Gastrocnemius medialis (tissue), 4 donors: Measurements from ENCODE around the gene ADAMTS18.

Source experiments
- POLR2A ChIP-seq, 2 donors: fragments of 450-650 bp; IDR thresholded peaks; one replicate each; pipeline ENCODE4 v1.6.1; 2017; ENCODE audit warnings: antibody characterized with exemption in 2 of 2, mild to moderate bottlenecking in 2 of 2, moderate library complexity in 2 of 2
- TF ChIP-seq, protein P1 (sequence below), 5 experiments: fragments of 450-650 bp in 3 of 5; fragments of 200-600 bp in 2 of 5; sonication (generic) in 2 of 5; IDR thresholded peaks in 4 of 5; conservative IDR thresholded peaks in 1 of 5; 1 replicate in 4 of 5; 2 replicates in 1 of 5; pipeline ENCODE4 v1.5.1; 2016 to 2019; ENCODE audit warnings: antibody characterized with exemption in 5 of 5, mild to moderate bottlenecking in 3 of 5, moderate library complexity in 3 of 5

GRCh38 chr16:77404775-77405174 lies 30.1 kb downstream of the ADAMTS18 start:
- TF ChIP-seq, protein P1, sequence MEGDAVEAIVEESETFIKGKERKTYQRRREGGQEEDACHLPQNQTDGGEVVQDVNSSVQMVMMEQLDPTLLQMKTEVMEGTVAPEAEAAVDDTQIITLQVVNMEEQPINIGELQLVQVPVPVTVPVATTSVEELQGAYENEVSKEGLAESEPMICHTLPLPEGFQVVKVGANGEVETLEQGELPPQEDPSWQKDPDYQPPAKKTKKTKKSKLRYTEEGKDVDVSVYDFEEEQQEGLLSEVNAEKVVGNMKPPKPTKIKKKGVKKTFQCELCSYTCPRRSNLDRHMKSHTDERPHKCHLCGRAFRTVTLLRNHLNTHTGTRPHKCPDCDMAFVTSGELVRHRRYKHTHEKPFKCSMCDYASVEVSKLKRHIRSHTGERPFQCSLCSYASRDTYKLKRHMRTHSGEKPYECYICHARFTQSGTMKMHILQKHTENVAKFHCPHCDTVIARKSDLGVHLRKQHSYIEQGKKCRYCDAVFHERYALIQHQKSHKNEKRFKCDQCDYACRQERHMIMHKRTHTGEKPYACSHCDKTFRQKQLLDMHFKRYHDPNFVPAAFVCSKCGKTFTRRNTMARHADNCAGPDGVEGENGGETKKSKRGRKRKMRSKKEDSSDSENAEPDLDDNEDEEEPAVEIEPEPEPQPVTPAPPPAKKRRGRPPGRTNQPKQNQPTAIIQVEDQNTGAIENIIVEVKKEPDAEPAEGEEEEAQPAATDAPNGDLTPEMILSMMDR (IDR thresholded peaks at IDR 0.05 in 4 of 5, conservative IDR thresholded peaks at IDR 0.05 in 1 of 5) = no peak
- no peak for TF ChIP-seq POLR2A (IDR thresholded peaks at IDR 0.05)
